ENCODE data around the gene WFIKKN1. TPM values are rescaled to one million over a fixed set of nuclear protein-coding genes. Genes with fewer than 3 reads are reported as not detected.

Gene WFIKKN1
- total and polyA plus RNA-seq, 2 of the 13 experiments (the other 11 are each of a cell fraction or from before 2014, with no cell fraction given), result 1.7 to 4.9 TPM

- peak; percentile 69 to 72; a peak in 3 of 4 replicates for TF ChIP-seq HMGXB4 (CRISPR knock-in tag; IDR thresholded peaks at IDR 0.05; ENCODE audit: borderline replicate concordance in 1 of 2, low read depth in 1 of 2)
- TF ChIP-seq POGK (CRISPR knock-in tag; conservative IDR thresholded peaks at IDR 0.05), result 0 out of 2 replicates have a peak, but pooled peaks have one; percentile 15
- TF ChIP-seq ZNF552 (CRISPR knock-in tag; IDR thresholded peaks at IDR 0.05; ENCODE audit: borderline replicate concordance), result peak; percentile 56; the same call in 1 of the 2 replicates
- TF ChIP-seq POLR2A (IDR thresholded peaks at IDR 0.05; ENCODE audit: insufficient read depth in 1 of 2, low read depth in 2 of 2, low read length in 2 of 2), result 0 out of 4 replicates have a peak, but pooled peaks of 1 of the 2 experiments have one; percentile 18
- TF ChIP-seq STAG1 (CRISPR knock-in tag; IDR thresholded peaks at IDR 0.05), result peak; percentile 48
- no peak for TF ChIP-seq ZNF841 (CRISPR knock-in tag; IDR thresholded peaks at IDR 0.05; ENCODE audit: borderline replicate concordance)
- TF ChIP-seq CTCF (CRISPR knock-in tag; IDR thresholded peaks at IDR 0.05), result peak; percentile 76
- TF ChIP-seq HDAC1 (CRISPR knock-in tag; IDR thresholded peaks at IDR 0.05), result peak; percentile 60; the same call in 1 of the 2 replicates
- peak; percentile 51; the same call in 1 of the 2 replicates for TF ChIP-seq KDM5B (CRISPR knock-in tag; IDR thresholded peaks at IDR 0.05; ENCODE audit: borderline replicate concordance)
- TF ChIP-seq TARDBP (CRISPR knock-in tag; IDR thresholded peaks at IDR 0.05), result 0 out of 2 replicates have a peak, but pooled peaks have one; percentile 22
- TF ChIP-seq LBX2 (CRISPR knock-in tag; IDR thresholded peaks at IDR 0.05; ENCODE audit: borderline replicate concordance), result peak; percentile 52; the same call in 1 of the 2 replicates
- no peak for TF ChIP-seq HES4 (CRISPR knock-in tag; IDR thresholded peaks at IDR 0.05; ENCODE audit: borderline replicate concordance)
- no peak for TF ChIP-seq HNF4G (IDR thresholded peaks at IDR 0.05; ENCODE audit: borderline replicate concordance, low read depth, low read length)
- TF ChIP-seq HNF4G (CRISPR knock-in tag; IDR thresholded peaks at IDR 0.05; ENCODE audit: borderline replicate concordance, low read depth), result 0 out of 2 replicates have a peak, but pooled peaks have one; percentile 34
- peak; percentile 48; the same call in 1 of the 2 replicates for TF ChIP-seq UBTF (CRISPR knock-in tag; IDR thresholded peaks at IDR 0.05)
- TF ChIP-seq U2AF1 (optimal IDR thresholded peaks at IDR 0.05; ENCODE audit: low read depth, low read length), result no peak
- no peak for TF ChIP-seq ZNF354B (CRISPR knock-in tag; IDR thresholded peaks at IDR 0.05)
- TF ChIP-seq ZNF383 (CRISPR knock-in tag; IDR thresholded peaks at IDR 0.05; ENCODE audit: borderline replicate concordance), result no peak
Observed at GRCh38 chr16:680967-681745, 50.4 kb downstream of the WFIKKN1 start (continued).
